HEK293T (cell line): ENCODE results near the gene PTPN3.
"Not testable (repeated sequence)": the region's sequence is repeated elsewhere in the genome, so short reads cannot be mapped to it uniquely, and the experiment has no call there.

Experiments
- BHLHE40 ChIP-seq: fragments of 450-650 bp; IDR thresholded peaks from 2 replicates; pipeline ENCODE4 v1.6.1; 2016; ENCODE audit warnings: mild to moderate bottlenecking, moderate library complexity, borderline replicate concordance
- ELF4 ChIP-seq: fragments of 450-650 bp; IDR thresholded peaks from 2 replicates; pipeline ENCODE4 v1.6.1; 2017; ENCODE audit warnings: antibody characterized with exemption
- FOXM1 ChIP-seq: fragments of 450-650 bp; IDR thresholded peaks from 2 replicates; pipeline ENCODE4 v1.6.1; 2017; ENCODE audit warnings: mild to moderate bottlenecking, borderline replicate concordance
- HDGF ChIP-seq: fragments of 450-650 bp; IDR thresholded peaks from 2 replicates; pipeline ENCODE4 v1.6.1; 2017; ENCODE audit warnings: antibody characterized with exemption, borderline replicate concordance
- NFRKB ChIP-seq: fragments of 450-650 bp; IDR thresholded peaks from 2 replicates; pipeline ENCODE4 v1.6.1; 2016; ENCODE audit warnings: mild to moderate bottlenecking, moderate library complexity
- PKNOX1 ChIP-seq: fragments of 450-650 bp; IDR thresholded peaks from 2 replicates; pipeline ENCODE4 v1.6.1; 2016
- SP1 ChIP-seq: fragments of 450-650 bp; IDR thresholded peaks from 2 replicates; pipeline ENCODE4 v1.6.1; 2017
- TARDBP ChIP-seq: fragments of 450-650 bp; IDR thresholded peaks from 2 replicates; pipeline ENCODE4 v1.6.1; 2016

GRCh38 chr9:109532652-109533051 lies 34.5 kb upstream of the PTPN3 start:
- not testable (repeated sequence) for TF ChIP-seq PKNOX1, BHLHE40, NFRKB, FOXM1, SP1, TARDBP, HDGF, ELF4
